ENCODE results near the gene DCTPP1. TPM values are rescaled to one million over a fixed set of nuclear protein-coding genes. Genes with fewer than 3 reads are reported as not detected.

The DCTPP1 gene
- total and polyA plus RNA-seq, 2 of the 13 experiments (the other 11 are each of a cell fraction or from before 2014, with no cell fraction given): 54.8 to 74.4 TPM

DNA sequence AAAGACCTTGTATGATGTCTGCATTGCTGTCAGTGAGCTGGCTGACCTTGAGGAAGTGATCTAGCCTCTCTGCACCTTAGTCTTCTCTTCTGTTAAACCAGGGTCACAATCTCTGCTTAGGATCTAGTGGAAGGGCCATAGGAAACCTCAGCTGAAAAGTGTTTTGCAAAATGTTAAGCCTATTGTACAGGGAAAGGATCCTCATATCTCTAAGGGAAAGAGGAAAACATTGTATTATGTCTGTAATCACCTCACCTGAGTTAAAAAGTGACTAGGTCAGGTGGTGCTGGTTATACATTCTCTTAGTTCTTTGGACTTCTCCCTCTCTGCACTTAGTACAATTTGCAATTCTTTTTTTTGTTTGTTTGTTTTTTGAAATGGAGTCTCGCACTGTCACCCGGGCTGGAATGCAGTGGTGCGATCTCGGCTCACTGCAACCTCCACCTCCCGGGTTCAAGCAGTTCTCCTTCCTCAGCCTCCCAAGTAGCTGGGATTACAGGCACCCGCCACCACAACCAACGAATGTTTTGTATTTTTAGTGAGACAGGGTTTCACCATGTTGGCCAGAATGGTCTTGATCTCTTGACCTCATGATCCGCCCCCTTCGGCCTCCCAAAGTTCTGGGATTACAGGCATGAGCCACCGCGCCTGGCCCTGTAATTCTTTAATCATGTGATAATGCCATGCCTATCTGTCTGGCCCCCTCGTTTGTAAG is 17.8 kb upstream of the DCTPP1 start (continued):
- TF ChIP-seq, protein P1, sequence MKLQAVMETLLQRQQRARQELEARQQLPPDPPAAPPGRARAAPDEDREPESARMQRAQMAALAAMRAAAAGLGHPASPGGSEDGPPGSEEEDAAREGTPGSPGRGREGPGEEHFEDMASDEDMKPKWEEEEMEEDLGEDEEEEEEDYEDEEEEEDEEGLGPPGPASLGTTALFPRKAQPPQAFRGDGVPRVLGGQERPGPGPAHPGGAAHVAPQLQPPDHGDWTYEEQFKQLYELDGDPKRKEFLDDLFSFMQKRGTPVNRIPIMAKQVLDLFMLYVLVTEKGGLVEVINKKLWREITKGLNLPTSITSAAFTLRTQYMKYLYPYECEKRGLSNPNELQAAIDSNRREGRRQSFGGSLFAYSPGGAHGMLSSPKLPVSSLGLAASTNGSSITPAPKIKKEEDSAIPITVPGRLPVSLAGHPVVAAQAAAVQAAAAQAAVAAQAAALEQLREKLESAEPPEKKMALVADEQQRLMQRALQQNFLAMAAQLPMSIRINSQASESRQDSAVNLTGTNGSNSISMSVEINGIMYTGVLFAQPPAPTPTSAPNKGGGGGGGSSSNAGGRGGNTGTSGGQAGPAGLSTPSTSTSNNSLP (IDR thresholded peaks at IDR 0.05; ENCODE audit: low read depth, low read length): peak; percentile 21; the same call in 1 of the 2 replicates
- TF ChIP-seq, protein P2, sequence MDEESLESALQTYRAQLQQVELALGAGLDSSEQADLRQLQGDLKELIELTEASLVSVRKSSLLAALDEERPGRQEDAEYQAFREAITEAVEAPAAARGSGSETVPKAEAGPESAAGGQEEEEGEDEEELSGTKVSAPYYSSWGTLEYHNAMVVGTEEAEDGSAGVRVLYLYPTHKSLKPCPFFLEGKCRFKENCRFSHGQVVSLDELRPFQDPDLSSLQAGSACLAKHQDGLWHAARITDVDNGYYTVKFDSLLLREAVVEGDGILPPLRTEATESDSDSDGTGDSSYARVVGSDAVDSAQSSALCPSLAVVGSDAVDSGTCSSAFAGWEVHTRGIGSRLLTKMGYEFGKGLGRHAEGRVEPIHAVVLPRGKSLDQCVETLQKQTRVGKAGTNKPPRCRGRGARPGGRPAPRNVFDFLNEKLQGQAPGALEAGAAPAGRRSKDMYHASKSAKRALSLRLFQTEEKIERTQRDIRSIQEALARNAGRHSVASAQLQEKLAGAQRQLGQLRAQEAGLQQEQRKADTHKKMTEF (CRISPR knock-in tag; IDR thresholded peaks at IDR 0.05): peak; percentile 96
- TF ChIP-seq ELF4 (CRISPR knock-in tag; IDR thresholded peaks at IDR 0.05; ENCODE audit: borderline replicate concordance): no peak
- TF ChIP-seq ZNF354B (CRISPR knock-in tag; IDR thresholded peaks at IDR 0.05): no peak
- no peak for TF ChIP-seq ZNF335 (CRISPR knock-in tag; IDR thresholded peaks at IDR 0.05)
- peak; percentile 18; the same call in 1 of the 2 replicates for TF ChIP-seq RAD21 (CRISPR knock-in tag; IDR thresholded peaks at IDR 0.05)
- TF ChIP-seq, protein P3, sequence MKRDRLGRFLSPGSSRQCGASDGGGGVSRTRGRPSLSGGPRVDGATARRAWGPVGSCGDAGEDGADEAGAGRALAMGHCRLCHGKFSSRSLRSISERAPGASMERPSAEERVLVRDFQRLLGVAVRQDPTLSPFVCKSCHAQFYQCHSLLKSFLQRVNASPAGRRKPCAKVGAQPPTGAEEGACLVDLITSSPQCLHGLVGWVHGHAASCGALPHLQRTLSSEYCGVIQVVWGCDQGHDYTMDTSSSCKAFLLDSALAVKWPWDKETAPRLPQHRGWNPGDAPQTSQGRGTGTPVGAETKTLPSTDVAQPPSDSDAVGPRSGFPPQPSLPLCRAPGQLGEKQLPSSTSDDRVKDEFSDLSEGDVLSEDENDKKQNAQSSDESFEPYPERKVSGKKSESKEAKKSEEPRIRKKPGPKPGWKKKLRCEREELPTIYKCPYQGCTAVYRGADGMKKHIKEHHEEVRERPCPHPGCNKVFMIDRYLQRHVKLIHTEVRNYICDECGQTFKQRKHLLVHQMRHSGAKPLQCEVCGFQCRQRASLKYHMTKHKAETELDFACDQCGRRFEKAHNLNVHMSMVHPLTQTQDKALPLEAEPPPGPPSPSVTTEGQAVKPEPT (CRISPR knock-in tag; IDR thresholded peaks at IDR 0.05; ENCODE audit: low read depth): no peak
- TF ChIP-seq POGZ (CRISPR knock-in tag; IDR thresholded peaks at IDR 0.05): peak; percentile 91
- TF ChIP-seq ZFP90 (CRISPR knock-in tag; IDR thresholded peaks at IDR 0.05; ENCODE audit: borderline replicate concordance): no peak
- TF ChIP-seq RBM22 (optimal IDR thresholded peaks at IDR 0.05; ENCODE audit: low read length): no peak
- TF ChIP-seq, protein P4, sequence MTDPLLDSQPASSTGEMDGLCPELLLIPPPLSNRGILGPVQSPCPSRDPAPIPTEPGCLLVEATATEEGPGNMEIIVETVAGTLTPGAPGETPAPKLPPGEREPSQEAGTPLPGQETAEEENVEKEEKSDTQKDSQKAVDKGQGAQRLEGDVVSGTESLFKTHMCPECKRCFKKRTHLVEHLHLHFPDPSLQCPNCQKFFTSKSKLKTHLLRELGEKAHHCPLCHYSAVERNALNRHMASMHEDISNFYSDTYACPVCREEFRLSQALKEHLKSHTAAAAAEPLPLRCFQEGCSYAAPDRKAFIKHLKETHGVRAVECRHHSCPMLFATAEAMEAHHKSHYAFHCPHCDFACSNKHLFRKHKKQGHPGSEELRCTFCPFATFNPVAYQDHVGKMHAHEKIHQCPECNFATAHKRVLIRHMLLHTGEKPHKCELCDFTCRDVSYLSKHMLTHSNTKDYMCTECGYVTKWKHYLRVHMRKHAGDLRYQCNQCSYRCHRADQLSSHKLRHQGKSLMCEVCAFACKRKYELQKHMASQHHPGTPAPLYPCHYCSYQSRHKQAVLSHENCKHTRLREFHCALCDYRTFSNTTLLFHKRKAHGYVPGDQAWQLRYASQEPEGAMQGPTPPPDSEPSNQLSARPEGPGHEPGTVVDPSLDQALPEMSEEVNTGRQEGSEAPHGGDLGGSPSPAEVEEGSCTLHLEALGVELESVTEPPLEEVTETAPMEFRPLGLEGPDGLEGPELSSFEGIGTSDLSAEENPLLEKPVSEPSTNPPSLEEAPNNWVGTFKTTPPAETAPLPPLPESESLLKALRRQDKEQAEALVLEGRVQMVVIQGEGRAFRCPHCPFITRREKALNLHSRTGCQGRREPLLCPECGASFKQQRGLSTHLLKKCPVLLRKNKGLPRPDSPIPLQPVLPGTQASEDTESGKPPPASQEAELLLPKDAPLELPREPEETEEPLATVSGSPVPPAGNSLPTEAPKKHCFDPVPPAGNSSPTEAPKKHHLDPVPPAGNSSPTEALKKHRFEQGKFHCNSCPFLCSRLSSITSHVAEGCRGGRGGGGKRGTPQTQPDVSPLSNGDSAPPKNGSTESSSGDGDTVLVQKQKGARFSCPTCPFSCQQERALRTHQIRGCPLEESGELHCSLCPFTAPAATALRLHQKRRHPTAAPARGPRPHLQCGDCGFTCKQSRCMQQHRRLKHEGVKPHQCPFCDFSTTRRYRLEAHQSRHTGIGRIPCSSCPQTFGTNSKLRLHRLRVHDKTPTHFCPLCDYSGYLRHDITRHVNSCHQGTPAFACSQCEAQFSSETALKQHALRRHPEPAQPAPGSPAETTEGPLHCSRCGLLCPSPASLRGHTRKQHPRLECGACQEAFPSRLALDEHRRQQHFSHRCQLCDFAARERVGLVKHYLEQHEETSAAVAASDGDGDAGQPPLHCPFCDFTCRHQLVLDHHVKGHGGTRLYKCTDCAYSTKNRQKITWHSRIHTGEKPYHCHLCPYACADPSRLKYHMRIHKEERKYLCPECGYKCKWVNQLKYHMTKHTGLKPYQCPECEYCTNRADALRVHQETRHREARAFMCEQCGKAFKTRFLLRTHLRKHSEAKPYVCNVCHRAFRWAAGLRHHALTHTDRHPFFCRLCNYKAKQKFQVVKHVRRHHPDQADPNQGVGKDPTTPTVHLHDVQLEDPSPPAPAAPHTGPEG (CRISPR knock-in tag; IDR thresholded peaks at IDR 0.05): no peak
- TF ChIP-seq MXD4 (CRISPR knock-in tag; IDR thresholded peaks at IDR 0.05): peak; percentile 81; the same call in 1 of the 2 replicates

Measured in HepG2 (cell line).